H1 (cell line): ENCODE measurements around the gene HOXD11. TPM values are rescaled to one million over a fixed set of nuclear protein-coding genes. Genes with fewer than 3 reads are reported as not detected.
A peak's percentile ranks its signal among the peaks of the same experiment; 100 is the strongest.

Experiments used
- CTCF ChIA-PET: fragments of 300-600 bp; sonication (Branson Sonifier 250); formaldehyde crosslinking; loops from one replicate; lab custom pipeline; 2021; ENCODE audit not compliant: partially characterized antibody; lab: Charles Lee
- POLR2A ChIA-PET: fragments of 300-600 bp; sonication (Branson Sonifier 250); formaldehyde crosslinking; loops from one replicate; lab custom pipeline; 2021; ENCODE audit warnings: inconsistent platforms; ENCODE audit not compliant: partially characterized antibody; lab: Charles Lee
- DNase-seq, 2 experiments: peaks; one replicate each; pipeline versions ENCODE4 v3.0.0 to v3.0.0-alpha.2; 2010 to 2022; ENCODE audit warnings: low spot score in 2 of 2, low read depth in 1 of 2, mixed read lengths in 1 of 2
- FAIRE-seq: peaks from 2 replicates; lab custom pipeline; 2011; peaks lifted over from hg19 to GRCh38; lab: Jason Lieb, UNC
- H2AFZ ChIP-seq: 2 replicates; pipeline ENCODE4 v1.8.1; 2012; ENCODE audit warnings: low read length, inconsistent platforms
- H2AK5ac ChIP-seq: 2 replicates; pipeline ENCODE4 v1.6.1; 2013; ENCODE audit warnings: low read depth, low read length
- H2BK120ac ChIP-seq: replicated peaks from 2 replicates; pipeline ENCODE3; 2013; ENCODE audit warnings: low read depth, low read length, inconsistent platforms
- H2BK12ac ChIP-seq: 2 replicates; pipeline ENCODE4 v1.6.1; 2013; ENCODE audit warnings: low read depth, low read length
- H2BK15ac ChIP-seq: 2 replicates; pipeline ENCODE4 v1.6.1; 2013; ENCODE audit warnings: low read length
- H2BK20ac ChIP-seq: 2 replicates; pipeline ENCODE4 v1.6.1; 2013; ENCODE audit warnings: low read length
- H2BK5ac ChIP-seq: 2 replicates; pipeline ENCODE4 v1.6.1; 2013; ENCODE audit warnings: low read depth, low read length
- H3K14ac ChIP-seq: 2 replicates; pipeline ENCODE4 v1.6.1; 2013; ENCODE audit warnings: inconsistent platforms; ENCODE audit not compliant: insufficient read length
- H3K18ac ChIP-seq: 2 replicates; pipeline ENCODE4 v1.6.1; 2013; ENCODE audit warnings: low read length; ENCODE audit errors: extremely low read depth
- H3K23ac ChIP-seq: 2 replicates; pipeline ENCODE4 v1.6.1; 2013; ENCODE audit warnings: inconsistent platforms; ENCODE audit not compliant: insufficient read length
- H3K23me2 ChIP-seq: 2 replicates; pipeline ENCODE4 v1.6.1; 2013; ENCODE audit warnings: low read depth, low read length
- H3K27ac ChIP-seq: 2 replicates; pipeline ENCODE4 v1.6.1; 2011; ENCODE audit warnings: low read depth, low read length, inconsistent platforms
- H3K27me3 ChIP-seq, 4 experiments: replicated peaks in 1 of 4; 1 replicate in 1 of 4; 2 replicates in 3 of 4; pipeline versions ENCODE4 v1.6.1 to v1.8.1; 2011 to 2013; ENCODE audit warnings: low read length in 3 of 4, mild to moderate bottlenecking in 3 of 4, inconsistent platforms in 2 of 4, mixed read lengths in 2 of 4, moderate library complexity in 1 of 4; ENCODE audit not compliant: control insufficient read depth in 3 of 4, insufficient read depth in 3 of 4; ENCODE audit errors: extremely low read depth in 1 of 4
- H3K36me3 ChIP-seq, 4 experiments: 2 replicates each; pipeline versions ENCODE4 v1.6.1 to v1.8.1; 2011 to 2013; ENCODE audit warnings: mild to moderate bottlenecking in 4 of 4, low read length in 3 of 4, moderate library complexity in 2 of 4, control low read depth in 1 of 4, inconsistent platforms in 1 of 4; ENCODE audit not compliant: insufficient read depth in 4 of 4, control insufficient read depth in 2 of 4
- H3K4ac ChIP-seq: replicated peaks from 2 replicates; pipeline ENCODE3; 2013; ENCODE audit warnings: low read length, low read depth, mixed read lengths, inconsistent platforms; ENCODE audit not compliant: insufficient read length
- H3K4me1 ChIP-seq, 4 experiments: replicated peaks in 1 of 4; 1 replicate in 1 of 4; 2 replicates in 3 of 4; pipeline versions ENCODE4 v1.6.1 to v1.8.1; 2011 to 2013; ENCODE audit warnings: low read length in 3 of 4, inconsistent platforms in 2 of 4, mixed read lengths in 1 of 4; ENCODE audit not compliant: insufficient read depth in 4 of 4, control insufficient read depth in 3 of 4
- H3K4me2 ChIP-seq, 2 experiments: 2 replicates each; pipeline versions ENCODE4 v1.6.1 to v1.8.1; 2011 to 2013; ENCODE audit warnings: low read depth in 2 of 2, low read length in 2 of 2, control low read depth in 1 of 2, inconsistent platforms in 1 of 2, mild to moderate bottlenecking in 1 of 2; ENCODE audit not compliant: insufficient read depth in 1 of 2
- H3K4me3 ChIP-seq, 4 experiments: fragments of 200-600, 300-600 bp in 1 of 4; sonication (generic), shearing (Covaris generic), sonication (Bioruptor Twin) in 1 of 4; 2 replicates each; pipeline versions ENCODE4 v1.5.1 to v1.8.1; 2011 to 2016; ENCODE audit warnings: low read length in 4 of 4, low read depth in 3 of 4, control low read depth in 2 of 4, inconsistent platforms in 2 of 4, mild to moderate bottlenecking in 2 of 4, mixed read lengths in 1 of 4, moderate library complexity in 1 of 4; ENCODE audit not compliant: insufficient read depth in 2 of 4; ENCODE audit errors: extremely low read depth in 1 of 4
- H3K56ac ChIP-seq: replicated peaks from 2 replicates; pipeline ENCODE3; 2013; ENCODE audit warnings: low read depth, mild to moderate bottlenecking, mixed read lengths, low read length, inconsistent platforms; ENCODE audit not compliant: insufficient read length
- H3K79me1 ChIP-seq: 2 replicates; pipeline ENCODE4 v1.6.1; 2013; ENCODE audit warnings: low read depth, low read length, control low read depth
- H3K79me2 ChIP-seq, 2 experiments: 2 replicates each; pipeline versions ENCODE4 v1.6.1 to v1.8.1; 2012 to 2013; ENCODE audit warnings: low read length in 2 of 2, mild to moderate bottlenecking in 2 of 2, inconsistent platforms in 1 of 2; ENCODE audit not compliant: insufficient read depth in 2 of 2, control insufficient read depth in 1 of 2
- H3K9ac ChIP-seq, 4 experiments: replicated peaks in 1 of 4; 1 replicate in 1 of 4; 2 replicates in 3 of 4; pipeline versions ENCODE4 v1.6.1 to v1.8.1; 2011 to 2013; ENCODE audit warnings: low read depth in 3 of 4, low read length in 3 of 4, control low read depth in 2 of 4, mild to moderate bottlenecking in 2 of 4, moderate library complexity in 2 of 4, inconsistent platforms in 1 of 4; ENCODE audit errors: extremely low read depth in 1 of 4
- H3K9me3 ChIP-seq, 2 experiments: 2 replicates each; pipeline versions ENCODE4 v1.6.1 to v1.8.1; 2012 to 2013; ENCODE audit warnings: mild to moderate bottlenecking in 2 of 2, moderate library complexity in 2 of 2, control low read depth in 1 of 2, inconsistent platforms in 1 of 2, low read depth in 1 of 2, low read length in 1 of 2, mixed read lengths in 1 of 2; ENCODE audit not compliant: insufficient read depth in 2 of 2
- H4K20me1 ChIP-seq, 2 experiments: replicated peaks in 1 of 2; 2 replicates each; pipeline versions ENCODE3 to v1.8.1; 2011 to 2013; ENCODE audit warnings: inconsistent platforms in 2 of 2, low read length in 2 of 2, mild to moderate bottlenecking in 1 of 2; ENCODE audit not compliant: insufficient read depth in 2 of 2, control insufficient read depth in 1 of 2
- H4K5ac ChIP-seq: 2 replicates; pipeline ENCODE4 v1.6.1; 2013; ENCODE audit warnings: low read length, low read depth, mixed read lengths, inconsistent platforms; ENCODE audit not compliant: insufficient read length
- H4K8ac ChIP-seq: 2 replicates; pipeline ENCODE4 v1.8.0; 2013; ENCODE audit warnings: mild to moderate bottlenecking, moderate library complexity, low read length, inconsistent platforms; ENCODE audit not compliant: insufficient read depth; ENCODE audit errors: extremely low read depth
- H4K91ac ChIP-seq: replicated peaks from 2 replicates; pipeline ENCODE3; 2013; ENCODE audit warnings: low read length, mixed read lengths, inconsistent platforms; ENCODE audit not compliant: insufficient read length
- CHD2 ChIP-seq: IDR thresholded peaks from 2 replicates; pipeline ENCODE4 v1.6.1; 2012; ENCODE audit warnings: low read length, improper control_type of control experiment
- FOSL1 ChIP-seq: IDR thresholded peaks from 2 replicates; pipeline ENCODE4 v1.6.1; 2011; ENCODE audit warnings: mild to moderate bottlenecking, low read depth, low read length, moderate library complexity; ENCODE audit not compliant: insufficient read depth
- MAFK ChIP-seq: IDR thresholded peaks from 2 replicates; pipeline ENCODE4 v1.6.1; 2012; ENCODE audit warnings: low read depth, mild to moderate bottlenecking, improper control_type of control experiment, low read length
- MAX ChIP-seq: IDR thresholded peaks from 2 replicates; pipeline ENCODE4 v1.6.1; 2012; ENCODE audit warnings: inconsistent platforms
- POLR2AphosphoS5 ChIP-seq: IDR thresholded peaks from 2 replicates; pipeline ENCODE4 v1.6.1; 2011; ENCODE audit warnings: low read depth, low read length
- RBBP5 ChIP-seq: IDR thresholded peaks from 2 replicates; pipeline ENCODE4 v1.7.1; 2012; ENCODE audit warnings: low read depth, mild to moderate bottlenecking, inconsistent platforms, low read length, moderate library complexity, borderline replicate concordance
- RNF2 ChIP-seq: fragments of 200-900, 300-1000 bp; sonication (generic); IDR thresholded peaks from 2 replicates; pipeline ENCODE4 v1.7.1; 2016; ENCODE audit warnings: borderline replicate concordance, low read depth, mild to moderate bottlenecking, antibody characterized with exemption, low read length; ENCODE audit not compliant: poor library complexity, severe bottlenecking; ENCODE audit errors: missing control alignments
- SIRT6 ChIP-seq: IDR thresholded peaks from one replicate; pipeline ENCODE4 v1.7.1; 2012; ENCODE audit warnings: low read length, inconsistent platforms
- TBP ChIP-seq: IDR thresholded peaks from 2 replicates; pipeline ENCODE4 v1.6.1; 2011; ENCODE audit warnings: low read depth, low read length, improper control_type of control experiment
- WGBS, 2 experiments: shearing (Covaris generic) in 1 of 2; methylation state at CpG; one replicate each; pipeline versions ENCODE4 v1.1.6 to v1.1.7; 2013 to 2015; ENCODE audit warnings: low lambda C conversion rate in 2 of 2, mixed read lengths in 2 of 2, inconsistent platforms in 1 of 2, low coverage in 1 of 2, missing lambda C conversion rate in 1 of 2; ENCODE audit not compliant: insufficient replicate concordance in 2 of 2, insufficient coverage in 1 of 2, insufficient read length in 1 of 2; ENCODE audit errors: extremely low coverage in 1 of 2, missing lambda C conversion rate in 1 of 2; 5-methylcytosine and 5-hydroxymethylcytosine counted together
- polyA plus RNA-seq, 7 experiments: library from polyadenylated mRNA; depleted of rRNA in 3 of 7; stranded (reverse) in 5 of 7; unstranded in 2 of 7; fragments of >200 nt in 5 of 7; fragments of 200-250 nt in 2 of 7; gene quantifications; 1 replicate in 5 of 7; 2 replicates in 1 of 7; 4 replicates in 1 of 7; pipeline versions ENCODE4 v1.2.1 to v1.2.3, GENCODE V29; 2011 to 2013; ENCODE audit warnings: missing spikeins in 2 of 7, mixed read lengths in 2 of 7
- total RNA-seq: library from RNA; stranded (reverse); fragmentation: NEBNext Ultra II Directional; extraction: Animal tissue kit (Norgen Biotek cat#: 25700); gene quantifications from 2 replicates; pipeline ENCODE4 v1.2.1, GENCODE V29; 2021

Gene HOXD11
- total and polyA plus RNA-seq, 2 of the 8 experiments (the other 6 are each of a cell fraction or from before 2014, with no cell fraction given): not detected

- DNase-seq (peak in 1 of 2 experiments; percentile 42), FAIRE-seq (no peak)
- H3K36me3 ChIP-seq: peaks cover 0 to 4% (median 0%) of the 10 kb centered on the region in 4 experiments; a peak in 1 of 8 replicates
- H3K9ac ChIP-seq: no peak overlapping the region
- H2BK5ac ChIP-seq: no peak overlapping the region
- H2BK120ac ChIP-seq: no peak overlapping the region
- H2AK5ac ChIP-seq: no peak overlapping the region
- H3K23me2 ChIP-seq: 0 out of 2 replicates have a peak, but pooled peaks cover 2% of the 10 kb centered on the region
- no peak overlapping the region for H3K56ac ChIP-seq
- H3K79me1 ChIP-seq: no peaks in the 10 kb centered on the region
- H3K4me1 ChIP-seq: peaks cover 0 to 32% (median 18%) of the 10 kb centered on the region in 4 experiments; a peak in 6 of 7 replicates
- H3K18ac ChIP-seq: no peak overlapping the region
- ChIA-PET POLR2A (interaction anchor here (0.6 kb wide), 1 partner anchor 8 kb away, joined by 3 read pairs; no protein-coding TSS in a partner anchor), CTCF (interaction anchor here (0.6 to 4.6 kb wide), 8 partner anchors 8 to 42 kb away, joined by 3 to 20 read pairs (median 7); no protein-coding TSS in a partner anchor)
- H3K27me3 ChIP-seq: peaks cover 98 to 99% (median 99%) of the 10 kb centered on the region in 4 experiments
- no peaks in the 10 kb centered on the region for H3K9me3 ChIP-seq
- no peak overlapping the region for H2BK20ac ChIP-seq
- no peak overlapping the region for H2BK12ac ChIP-seq
- no peaks in the 10 kb centered on the region for H3K79me2 ChIP-seq
- no peak overlapping the region for H4K91ac ChIP-seq
- H4K5ac ChIP-seq: no peak overlapping the region
- H4K8ac ChIP-seq: no peak overlapping the region
- H3K27ac ChIP-seq: no peak overlapping the region
- H3K4me3 ChIP-seq: no peak overlapping the region
- no peak overlapping the region for H3K4me2 ChIP-seq
- peaks cover 6 to 40% of the 10 kb centered on the region in 2 experiments for H4K20me1 ChIP-seq
- H3K23ac ChIP-seq: no peak overlapping the region
- no peak overlapping the region for H2AFZ ChIP-seq
- H3K14ac ChIP-seq: no peak overlapping the region
- 14% methylated on average over 7 of the region's 7 CpGs; no CpG with 5 or more reads in 1 of the 2 experiments for WGBS, 2 experiments
- no peak overlapping the region for H2BK15ac ChIP-seq
- no peak overlapping the region for H3K4ac ChIP-seq
- no peak for TF ChIP-seq MAX
- TF ChIP-seq MAFK: no peak
- TF ChIP-seq FOSL1: no peak
- no peak for TF ChIP-seq RBBP5
- no peak for TF ChIP-seq SIRT6
- no peak for TF ChIP-seq RNF2
- no peak for TF ChIP-seq POLR2AphosphoS5
- TF ChIP-seq CHD2: no peak
- no peak for TF ChIP-seq TBP
Measured at GRCh38 chr2:176103194-176103593, 3.9 kb upstream of the HOXD11 start.
